Neuronal stem cell (in vitro differentiated cells): ENCODE data around the gene CREB3L1.

ENCODE experiments used
- DNase-seq: peaks from one replicate; pipeline ENCODE4 v3.0.0-alpha.2; 2013; ENCODE audit warnings: low spot score
- H2AFZ ChIP-seq: one replicate; pipeline ENCODE4 v1.6.1; 2013; ENCODE audit warnings: mild to moderate bottlenecking, low read length, inconsistent platforms
- H2AK5ac ChIP-seq: 2 replicates; pipeline ENCODE4 v1.6.1; 2013; ENCODE audit warnings: low read depth, mild to moderate bottlenecking, inconsistent platforms, low read length, moderate library complexity, mixed read lengths
- H2BK120ac ChIP-seq: 2 replicates; pipeline ENCODE4 v1.6.1; 2013; ENCODE audit warnings: low read depth, mild to moderate bottlenecking, inconsistent platforms, low read length, moderate library complexity, mixed read lengths
- H2BK12ac ChIP-seq: one replicate; pipeline ENCODE4 v1.6.1; 2013; ENCODE audit warnings: low read length, inconsistent platforms
- H2BK15ac ChIP-seq: 2 replicates; pipeline ENCODE4 v1.6.1; 2013; ENCODE audit warnings: mild to moderate bottlenecking, low read length, inconsistent platforms, mixed read lengths
- H2BK5ac ChIP-seq: one replicate; pipeline ENCODE4 v1.6.1; 2013; ENCODE audit warnings: inconsistent platforms, mild to moderate bottlenecking, low read length, moderate library complexity
- H3K14ac ChIP-seq: one replicate; pipeline ENCODE4 v1.6.1; 2013; ENCODE audit warnings: low read length, inconsistent platforms
- H3K18ac ChIP-seq: 2 replicates; pipeline ENCODE4 v1.6.1; 2013; ENCODE audit warnings: low read length, inconsistent platforms
- H3K23ac ChIP-seq: 2 replicates; pipeline ENCODE4 v1.6.1; 2013; ENCODE audit warnings: low read depth, mild to moderate bottlenecking, mixed read lengths, low read length, inconsistent platforms; ENCODE audit not compliant: poor library complexity
- H3K27ac ChIP-seq: replicated peaks from 3 replicates; pipeline ENCODE4 v1.5.1; 2013; ENCODE audit warnings: low read length, inconsistent platforms
- H3K27me3 ChIP-seq, 3 experiments: 2 replicates each; pipeline ENCODE4 v1.6.1; 2013; ENCODE audit warnings: low read length in 3 of 3, mild to moderate bottlenecking in 2 of 3, inconsistent platforms in 1 of 3, low read depth in 1 of 3, mixed read lengths in 1 of 3, moderate library complexity in 1 of 3; ENCODE audit not compliant: control insufficient read depth in 3 of 3, insufficient read depth in 3 of 3
- H3K36me3 ChIP-seq, 2 donors: replicated peaks in 1 of 2; 2 replicates each; pipeline ENCODE4 v1.6.1; 2013; ENCODE audit warnings: low read length in 2 of 2; ENCODE audit not compliant: control insufficient read depth in 2 of 2, insufficient read depth in 2 of 2
- H3K4ac ChIP-seq: 2 replicates; pipeline ENCODE4 v1.6.1; 2013; ENCODE audit warnings: inconsistent platforms, mild to moderate bottlenecking, low read length, moderate library complexity
- H3K4me1 ChIP-seq, 2 donors: 1 replicate in 1 of 2; 2 replicates in 1 of 2; pipeline ENCODE4 v1.6.1; 2013; ENCODE audit warnings: low read length in 2 of 2, low read depth in 1 of 2; ENCODE audit not compliant: control insufficient read depth in 2 of 2, insufficient read depth in 1 of 2
- H3K4me2 ChIP-seq: one replicate; pipeline ENCODE4 v1.6.1; 2013; ENCODE audit warnings: mild to moderate bottlenecking, low read length, inconsistent platforms; ENCODE audit not compliant: insufficient read depth, poor library complexity, severe bottlenecking
- H3K4me3 ChIP-seq, 2 donors: 2 replicates each; pipeline ENCODE4 v1.5.1; 2013; ENCODE audit warnings: low read length in 2 of 2, mild to moderate bottlenecking in 2 of 2, inconsistent platforms in 1 of 2, moderate library complexity in 1 of 2
- H3K79me1 ChIP-seq: one replicate; pipeline ENCODE4 v1.6.1; 2013; ENCODE audit warnings: low read depth, mild to moderate bottlenecking, inconsistent platforms, low read length, moderate library complexity
- H3K9ac ChIP-seq: one replicate; pipeline ENCODE4 v1.6.1; 2013; ENCODE audit warnings: mild to moderate bottlenecking, low read depth, low read length, inconsistent platforms; ENCODE audit not compliant: poor library complexity
- H3K9me3 ChIP-seq, 2 donors: replicated peaks in 1 of 2; 2 replicates each; pipeline versions ENCODE3 to v1.6.1; 2013; ENCODE audit warnings: low read length in 2 of 2, mild to moderate bottlenecking in 2 of 2, inconsistent platforms in 1 of 2, low read depth in 1 of 2, mixed read lengths in 1 of 2, moderate library complexity in 1 of 2; ENCODE audit not compliant: control insufficient read depth in 2 of 2, insufficient read depth in 1 of 2
- H4K8ac ChIP-seq: one replicate; pipeline ENCODE4 v1.6.1; 2013; ENCODE audit warnings: low read depth, mild to moderate bottlenecking, inconsistent platforms, low read length, moderate library complexity
- H4K91ac ChIP-seq: one replicate; pipeline ENCODE4 v1.6.1; 2013; ENCODE audit warnings: low read length, low read depth, mild to moderate bottlenecking, inconsistent platforms; ENCODE audit not compliant: poor library complexity
- WGBS, 2 donors: extraction: QIAGEN DNeasy Blood & Tissue Kit; methylation state at CpG; one replicate each; pipeline ENCODE4 v1.1.7; 2013; ENCODE audit warnings: missing lambda C conversion rate in 2 of 2, mixed read lengths in 1 of 2; ENCODE audit not compliant: insufficient read length in 2 of 2, insufficient replicate concordance in 1 of 2; ENCODE audit errors: extremely low coverage in 2 of 2; 5-methylcytosine and 5-hydroxymethylcytosine counted together

The CREB3L1 gene

DNA sequence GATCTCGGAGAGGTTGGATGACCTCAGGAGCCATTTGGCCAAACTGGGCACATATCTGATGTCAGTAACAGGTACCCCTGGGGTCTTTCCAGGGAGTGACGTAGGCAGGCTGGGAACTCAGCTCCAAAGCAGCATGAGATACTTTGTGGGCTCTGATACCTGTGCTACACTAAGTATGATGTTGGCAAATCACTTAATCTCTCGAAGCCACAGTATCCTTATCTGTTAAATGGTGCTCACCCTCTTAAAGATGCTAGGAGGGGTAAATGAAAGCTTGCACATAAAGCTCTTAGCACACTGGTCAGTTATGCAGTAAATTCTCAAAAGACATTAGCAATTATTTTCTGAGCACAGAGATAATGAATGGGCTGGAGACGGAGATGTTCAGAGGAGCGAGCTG is 52.7 kb downstream of the CREB3L1 start:
- peak overlapping the region in 1 of 2 donors; percentile 11 for H3K4me3 ChIP-seq

DNA sequence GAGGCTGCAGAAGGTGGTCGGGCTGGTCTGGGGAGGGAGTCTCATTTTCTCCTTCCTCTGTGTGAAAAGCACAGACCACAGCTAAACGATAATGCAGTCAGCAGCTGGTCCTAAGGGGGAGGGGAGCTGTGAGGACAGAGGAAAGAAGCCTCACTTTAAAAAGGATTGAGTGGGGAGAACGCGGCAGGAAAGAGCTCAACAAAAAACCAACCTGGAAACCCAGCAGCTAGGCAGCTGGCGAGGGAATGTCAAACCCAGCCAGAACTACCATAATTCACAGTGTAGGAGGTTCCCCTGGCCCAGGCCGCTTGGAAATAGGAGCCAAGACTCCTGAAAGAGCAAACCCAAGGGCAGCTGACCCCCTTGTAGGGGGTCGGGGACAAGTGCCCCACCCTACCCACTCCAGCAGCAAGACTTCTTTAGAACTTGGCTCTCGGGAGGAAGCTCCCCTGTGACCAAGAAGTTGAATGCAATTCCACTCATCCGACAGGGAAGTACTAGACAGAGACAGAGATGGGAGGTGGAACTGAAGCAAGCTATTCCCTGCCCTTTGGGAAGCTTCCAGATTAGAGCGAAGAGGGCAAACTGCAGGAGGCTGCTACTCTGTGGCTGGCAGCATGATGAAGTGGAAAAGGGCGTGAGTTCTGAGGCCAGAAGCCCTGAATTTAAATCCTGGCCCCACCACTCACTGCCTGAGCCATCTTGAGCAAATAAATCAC is 53.3 kb downstream of the CREB3L1 start:
- Histone ChIP-seq H4K91ac (no peak overlapping the region), H3K36me3 (no peaks in the 10 kb centered on the region), H4K8ac (no peak overlapping the region), H3K27ac (peak overlapping the region; percentile 10), H3K4ac (no peak overlapping the region), H2BK12ac (no peak overlapping the region), H3K79me1 (no peaks in the 10 kb centered on the region), H2AK5ac (no peak overlapping the region), H3K4me1 (peaks cover 29 to 34% of the 10 kb centered on the region in 2 donors), H2BK5ac (no peak overlapping the region), H3K27me3 (peaks cover 0 to 30% (median 11%) of the 10 kb centered on the region in 3 experiments), H3K23ac (no peak overlapping the region), H3K9ac (no peak overlapping the region), H2BK15ac (no peak overlapping the region), H3K14ac (no peak overlapping the region), H3K4me2 (no peak overlapping the region), H2BK120ac (no peak overlapping the region), H3K9me3 (no peaks in the 10 kb centered on the region), H3K18ac (peak overlapping the region; percentile 17), H2AFZ (peak overlapping the region; percentile 77), H3K4me3 (peak overlapping the region in 1 of 2 donors; percentile 11)
- DNase-seq: no peak
- WGBS, 2 donors: no CpG with 5 or more reads among the region's 11 CpGs

More for the DNA sequence above, 52.7 kb downstream of the CREB3L1 start:
- peak overlapping the region; percentile 77 for H2AFZ ChIP-seq
- no peaks in the 10 kb centered on the region for H3K9me3 ChIP-seq
- no peak for DNase-seq
- no peak overlapping the region for H4K91ac ChIP-seq
- no peak overlapping the region for H3K14ac ChIP-seq
- H2BK5ac ChIP-seq: no peak overlapping the region
- H3K4ac ChIP-seq: no peak overlapping the region
- no peak overlapping the region for H2AK5ac ChIP-seq
- no peaks in the 10 kb centered on the region for H3K36me3 ChIP-seq
- no peaks in the 10 kb centered on the region for H3K79me1 ChIP-seq
- H2BK15ac ChIP-seq: no peak overlapping the region
- H3K27me3 ChIP-seq: peaks cover 0 to 30% (median 11%) of the 10 kb centered on the region in 3 experiments
- no peak overlapping the region for H3K18ac ChIP-seq
- H3K23ac ChIP-seq: no peak overlapping the region
- H3K4me1 ChIP-seq: peaks cover 26 to 30% of the 10 kb centered on the region in 2 donors
- no CpG with 5 or more reads among the region's 5 CpGs for WGBS, 2 donors
- no peak overlapping the region for H3K4me2 ChIP-seq
- no peak overlapping the region for H2BK120ac ChIP-seq
- H3K9ac ChIP-seq: no peak overlapping the region
- no peak overlapping the region for H4K8ac ChIP-seq
- no peak overlapping the region for H2BK12ac ChIP-seq
- no peak overlapping the region for H3K27ac ChIP-seq

DNA sequence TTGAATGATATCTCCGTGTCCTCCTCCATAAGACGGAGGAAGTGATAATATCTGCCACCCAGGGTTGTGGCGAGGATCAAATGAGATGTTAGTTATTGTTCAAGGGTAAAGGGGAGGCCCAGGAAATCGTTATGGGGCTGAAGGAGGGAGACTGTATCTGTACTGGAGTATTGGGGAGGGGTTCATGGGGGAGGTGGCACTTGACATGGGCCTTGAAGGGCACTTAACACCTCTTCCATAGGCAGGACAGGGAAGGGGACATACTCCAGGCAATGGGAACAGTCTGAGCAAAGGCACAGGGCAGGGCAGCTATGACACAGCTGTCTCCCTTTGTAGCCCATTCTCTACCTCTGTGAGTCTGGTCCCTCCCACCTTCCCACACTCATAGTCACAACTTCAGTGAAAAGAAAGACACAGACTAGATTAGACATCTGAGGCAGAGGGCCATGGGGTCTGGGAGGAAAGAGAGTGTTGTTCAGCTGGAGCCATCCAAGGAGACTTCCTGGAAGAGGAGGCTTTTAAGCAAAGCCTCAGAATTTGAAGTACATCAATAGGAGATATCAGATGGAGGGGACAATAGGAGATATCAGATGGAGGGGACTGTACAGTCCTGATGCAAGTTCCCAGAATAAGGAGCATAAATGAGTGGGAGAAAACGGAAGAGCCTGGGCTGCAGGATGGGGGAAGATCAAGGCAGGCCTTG is 54.0 kb downstream of the CREB3L1 start:
- H3K27ac ChIP-seq: no peak overlapping the region
- no peak overlapping the region for H3K4me2 ChIP-seq
- no peaks in the 10 kb centered on the region for H3K9me3 ChIP-seq
- no peak overlapping the region for H4K8ac ChIP-seq
- H2BK5ac ChIP-seq: no peak overlapping the region
- no peak overlapping the region for H3K9ac ChIP-seq
- peak overlapping the region in 1 of 2 donors; percentile 48 for H3K4me3 ChIP-seq
- peak overlapping the region; percentile 77 for H2AFZ ChIP-seq
- no peaks in the 10 kb centered on the region for H3K36me3 ChIP-seq
- H3K18ac ChIP-seq: no peak overlapping the region
- no peak overlapping the region for H3K14ac ChIP-seq
- peaks cover 35% of the 10 kb centered on the region in 2 donors for H3K4me1 ChIP-seq
- no peak overlapping the region for H3K23ac ChIP-seq
- peak overlapping the region; percentile 16 for H2AK5ac ChIP-seq
- no peak overlapping the region for H2BK15ac ChIP-seq
- no peak overlapping the region for H2BK12ac ChIP-seq
- no CpG with 5 or more reads among the region's 5 CpGs for WGBS, 2 donors
- no peak overlapping the region for H4K91ac ChIP-seq
- DNase-seq: no peak
- no peaks in the 10 kb centered on the region for H3K79me1 ChIP-seq
- peaks cover 0 to 30% (median 11%) of the 10 kb centered on the region in 3 experiments for H3K27me3 ChIP-seq
- no peak overlapping the region for H2BK120ac ChIP-seq
- H3K4ac ChIP-seq: no peak overlapping the region

DNA sequence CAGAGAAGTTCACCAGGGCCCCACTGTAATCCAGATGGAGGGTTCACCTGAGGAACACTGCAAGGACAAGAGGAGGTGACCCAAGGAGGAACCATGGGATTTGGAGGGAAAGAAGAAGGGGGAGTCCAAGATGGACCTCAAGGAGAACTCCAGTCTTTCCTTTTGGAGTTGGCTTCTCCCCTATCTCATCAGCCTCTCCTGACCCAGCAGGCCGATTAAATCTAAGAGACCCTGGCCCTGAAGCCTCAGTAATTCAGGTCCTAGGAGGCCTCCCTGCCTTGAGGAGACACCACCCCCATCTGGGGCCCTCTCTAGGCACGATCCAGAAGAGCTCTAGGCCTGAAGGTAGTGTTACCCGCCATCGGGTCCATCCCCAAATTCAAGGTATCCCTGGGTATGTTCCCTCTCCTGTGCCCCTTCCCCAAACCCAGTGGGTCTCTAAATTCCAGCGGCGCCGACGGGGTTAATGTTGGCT is 54.7 kb downstream of the CREB3L1 start:
- DNase-seq: no peak
- peak overlapping the region; percentile 90 for H3K4me2 ChIP-seq
- H3K36me3 ChIP-seq: no peaks in the 10 kb centered on the region
- H2BK15ac ChIP-seq: peak overlapping the region; percentile 35
- peaks cover 35 to 38% of the 10 kb centered on the region in 2 donors for H3K4me1 ChIP-seq
- H3K4ac ChIP-seq: no peak overlapping the region
- H2BK5ac ChIP-seq: no peak overlapping the region
- H3K27ac ChIP-seq: no peak overlapping the region
- H3K9ac ChIP-seq: peak overlapping the region; percentile 92
- peak overlapping the region; percentile 67 for H3K18ac ChIP-seq
- H3K79me1 ChIP-seq: no peaks in the 10 kb centered on the region
- H2AFZ ChIP-seq: peak overlapping the region; percentile 90
- H2BK12ac ChIP-seq: no peak overlapping the region
- H3K9me3 ChIP-seq: no peaks in the 10 kb centered on the region
- WGBS, 2 donors: no CpG with 5 or more reads among the region's 8 CpGs
- H3K23ac ChIP-seq: no peak overlapping the region
- H3K4me3 ChIP-seq: peak overlapping the region; percentile 48 to 81
- no peak overlapping the region for H4K8ac ChIP-seq
- peak overlapping the region; percentile 16 for H2AK5ac ChIP-seq
- H3K14ac ChIP-seq: peak overlapping the region; percentile 47
- peak overlapping the region; percentile 61 for H2BK120ac ChIP-seq
- H3K27me3 ChIP-seq: peaks cover 0 to 30% (median 11%) of the 10 kb centered on the region in 3 experiments
- no peak overlapping the region for H4K91ac ChIP-seq
